Activated T-helper 1 cell treated with Interleukin-2 at 50 U/mL for 16 hours (primary cell): ENCODE measurements around the gene PLEKHJ1.
"Not testable (repeated sequence)": the region's sequence is repeated elsewhere in the genome, so short reads cannot be mapped to it uniquely, and the experiment has no call there.

ENCODE experiments used
- DNase-seq: peaks from one replicate; pipeline ENCODE4 v3.0.0-alpha.2; 2020; ENCODE audit warnings: low read depth

PLEKHJ1 gene

DNA sequence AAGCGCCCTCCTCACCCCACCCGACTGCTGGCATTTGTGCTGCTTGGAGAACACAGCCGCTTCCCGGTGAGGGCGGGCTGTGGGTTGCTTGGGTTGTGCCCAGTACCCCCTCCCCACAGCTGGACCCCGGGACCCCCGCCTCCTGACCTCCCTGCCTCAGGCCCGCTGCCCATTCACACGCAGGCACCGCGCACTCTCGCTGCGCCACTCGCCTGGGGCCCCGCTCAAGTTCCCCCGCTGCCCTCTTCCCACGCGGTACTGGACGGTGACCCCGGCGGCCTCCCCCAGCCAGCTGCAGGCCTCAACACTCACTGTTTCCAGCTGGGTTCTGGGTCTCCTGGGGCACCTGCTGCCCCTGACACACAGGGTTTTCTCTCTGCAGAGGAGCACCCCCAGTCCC lies 16.4 kb downstream of the PLEKHJ1 start:
- no peak for DNase-seq

DNA sequence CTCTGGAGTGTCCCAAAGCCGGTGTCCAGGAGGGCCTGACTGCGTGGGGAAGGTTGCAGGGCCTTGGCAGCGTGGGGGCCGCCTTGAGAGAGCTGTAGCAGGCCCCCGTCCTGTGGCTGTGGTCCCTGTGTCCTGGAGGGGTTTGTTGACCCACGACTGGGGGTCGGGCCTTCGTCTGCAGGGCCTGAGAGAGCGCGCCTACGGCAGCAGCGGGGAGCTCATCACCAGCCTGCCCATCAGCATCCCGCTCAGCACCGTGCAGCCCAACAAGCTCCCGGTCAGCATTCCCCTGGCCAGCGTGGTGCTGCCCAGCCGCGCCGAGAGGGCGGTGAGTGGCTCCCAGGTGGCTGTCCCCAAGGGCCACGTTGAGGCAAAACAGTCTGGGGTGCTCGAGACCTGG lies 18.5 kb downstream of the PLEKHJ1 start:
- DNase-seq, result no peak

DNA sequence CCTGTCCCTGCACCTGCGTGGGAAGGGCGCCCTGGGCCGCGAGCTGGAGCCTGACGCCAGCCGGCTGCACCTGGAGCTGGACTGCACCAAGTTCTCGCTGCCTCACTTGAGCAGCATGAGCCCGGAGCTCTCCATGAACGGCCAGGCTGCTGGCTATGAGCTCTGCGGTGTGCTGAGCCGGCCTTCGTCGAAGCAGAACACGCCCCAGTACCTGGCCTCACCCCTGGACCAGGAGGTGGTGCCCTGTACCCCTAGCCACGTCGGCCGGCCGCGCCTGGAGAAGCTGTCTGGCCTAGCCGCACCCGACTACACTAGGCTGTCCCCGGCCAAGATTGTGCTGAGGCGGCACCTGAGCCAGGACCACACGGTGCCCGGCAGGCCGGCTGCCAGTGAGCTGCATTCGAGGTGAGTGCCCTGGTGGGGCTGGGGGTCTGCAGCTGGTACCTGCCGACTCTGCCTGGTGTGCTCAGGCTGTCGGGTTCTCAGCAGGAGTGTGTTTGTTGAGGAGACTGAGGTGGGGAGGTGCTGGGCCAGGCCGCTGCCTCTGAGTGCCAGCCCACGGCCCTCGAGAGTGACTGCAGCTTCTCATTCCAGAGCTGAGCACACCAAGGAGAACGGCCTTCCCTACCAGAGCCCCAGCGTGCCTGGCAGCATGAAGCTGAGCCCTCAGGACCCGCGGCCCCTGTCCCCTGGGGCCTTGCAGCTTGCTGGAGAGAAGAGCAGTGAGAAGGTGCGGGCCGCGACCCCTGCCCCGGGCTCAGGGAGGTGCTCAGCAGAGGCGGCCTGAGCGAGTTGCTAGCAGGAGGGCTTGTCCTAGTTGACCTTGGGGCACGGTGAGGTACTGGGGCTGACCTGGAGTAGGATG lies 19.5 kb downstream of the PLEKHJ1 start:
- DNase-seq, result no peak

DNA sequence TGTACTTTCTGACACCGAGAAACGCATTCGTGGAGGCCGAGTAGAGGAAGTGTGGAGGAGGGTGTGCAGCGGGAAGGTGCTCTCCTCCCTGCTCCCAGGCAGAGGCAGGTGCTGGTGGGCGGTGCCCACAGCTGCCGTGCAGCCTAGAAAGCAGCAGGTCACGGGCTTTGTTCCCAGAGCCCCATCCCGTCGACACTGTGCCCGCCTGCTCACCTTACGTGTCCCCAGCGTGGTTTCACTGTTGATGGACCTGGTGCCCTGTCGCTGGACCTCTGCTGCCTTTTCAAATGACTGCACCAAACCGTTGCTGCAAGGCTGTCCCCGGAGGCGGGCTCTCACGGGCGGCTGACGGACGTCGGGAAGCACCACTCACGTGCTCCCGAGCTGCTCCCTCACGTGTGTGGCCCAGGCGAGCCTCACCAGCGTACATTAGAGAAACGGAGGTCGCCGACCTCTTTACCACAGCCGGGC lies 20.8 kb downstream of the PLEKHJ1 start:
- DNase-seq, result peak; percentile 20

DNA sequence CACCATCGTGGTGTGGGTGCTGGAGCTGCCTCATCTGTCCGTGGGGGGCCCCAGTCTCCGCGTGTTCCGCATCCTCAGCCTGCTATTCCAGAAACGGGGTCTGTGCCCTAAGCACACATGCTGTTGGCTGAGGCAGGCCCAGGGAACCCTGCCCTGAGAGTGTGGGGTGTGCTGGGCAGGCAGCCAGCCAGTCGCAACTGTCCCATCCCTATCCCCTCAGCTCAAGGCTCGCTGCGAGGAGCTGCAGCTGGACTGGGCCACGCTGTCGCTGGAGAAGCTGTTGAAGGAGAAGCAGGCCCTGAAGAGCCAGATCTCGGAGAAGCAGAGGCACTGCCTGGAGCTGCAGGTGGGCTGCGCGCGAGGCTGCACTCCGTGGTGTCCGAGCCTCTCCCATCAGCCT lies 21.9 kb downstream of the PLEKHJ1 start:
- no peak for DNase-seq

DNA sequence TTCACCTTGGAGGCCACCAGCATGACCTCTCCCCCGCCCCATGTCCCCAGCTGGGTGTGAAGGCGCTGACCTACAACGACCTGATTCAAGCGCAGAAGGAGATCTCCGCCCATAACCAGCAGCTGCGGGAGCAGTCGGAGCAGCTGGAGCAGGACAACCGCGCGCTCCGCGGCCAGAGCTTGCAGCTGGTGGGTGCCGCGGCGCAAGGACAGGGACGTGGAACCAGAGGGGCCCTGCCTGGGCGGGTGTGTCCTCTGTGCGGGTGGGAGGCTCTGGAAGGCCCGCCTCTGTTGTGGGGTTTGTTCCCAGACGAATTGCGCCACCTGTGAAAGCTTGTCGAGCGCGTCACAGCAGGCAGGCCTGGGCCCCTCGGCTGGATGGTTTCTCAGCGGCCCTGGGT lies 22.3 kb downstream of the PLEKHJ1 start:
- no peak for DNase-seq

DNA sequence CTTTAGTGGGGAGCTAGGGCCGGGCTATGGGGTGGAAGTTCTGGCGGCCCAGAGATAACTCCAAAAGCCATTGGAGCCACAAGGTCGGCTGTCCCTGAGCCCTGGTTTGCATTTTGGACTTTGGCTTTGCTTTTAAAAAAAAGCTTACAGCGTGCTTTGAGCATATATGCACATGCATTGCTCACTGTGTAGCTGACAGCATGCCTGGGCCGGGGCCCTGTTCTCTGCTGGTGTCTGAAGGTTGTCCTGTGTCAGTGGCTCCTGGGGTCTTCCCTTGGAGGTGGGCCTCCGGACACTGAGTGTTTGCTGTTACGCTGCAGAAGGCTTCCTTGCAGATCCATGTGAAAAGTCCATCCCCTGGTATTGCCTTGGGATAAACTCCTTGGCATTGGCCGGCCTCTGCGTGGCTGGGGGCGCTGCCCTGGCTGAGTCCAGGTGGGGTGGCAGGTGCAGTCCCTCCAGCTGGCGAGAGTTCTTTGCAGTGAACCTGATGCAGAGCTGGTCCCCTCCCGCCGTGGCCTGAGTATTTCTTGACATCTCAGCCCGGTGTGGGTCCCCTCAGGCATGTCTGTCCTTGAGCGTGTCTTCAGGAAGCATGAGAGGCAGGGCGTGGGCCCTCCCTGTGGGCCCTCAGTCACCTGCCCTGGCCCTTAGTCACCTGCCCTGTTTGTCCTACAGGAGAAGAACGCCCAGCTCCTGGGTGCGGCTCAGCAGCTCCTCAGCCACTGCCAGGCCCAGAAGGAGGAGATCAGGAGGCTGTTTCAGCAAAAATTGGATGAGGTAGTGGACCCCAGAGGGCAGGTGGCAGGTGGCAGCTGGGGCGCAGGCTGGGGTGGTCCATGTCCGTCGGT lies 23.0 kb downstream of the PLEKHJ1 start:
- DNase-seq, result no peak

DNA sequence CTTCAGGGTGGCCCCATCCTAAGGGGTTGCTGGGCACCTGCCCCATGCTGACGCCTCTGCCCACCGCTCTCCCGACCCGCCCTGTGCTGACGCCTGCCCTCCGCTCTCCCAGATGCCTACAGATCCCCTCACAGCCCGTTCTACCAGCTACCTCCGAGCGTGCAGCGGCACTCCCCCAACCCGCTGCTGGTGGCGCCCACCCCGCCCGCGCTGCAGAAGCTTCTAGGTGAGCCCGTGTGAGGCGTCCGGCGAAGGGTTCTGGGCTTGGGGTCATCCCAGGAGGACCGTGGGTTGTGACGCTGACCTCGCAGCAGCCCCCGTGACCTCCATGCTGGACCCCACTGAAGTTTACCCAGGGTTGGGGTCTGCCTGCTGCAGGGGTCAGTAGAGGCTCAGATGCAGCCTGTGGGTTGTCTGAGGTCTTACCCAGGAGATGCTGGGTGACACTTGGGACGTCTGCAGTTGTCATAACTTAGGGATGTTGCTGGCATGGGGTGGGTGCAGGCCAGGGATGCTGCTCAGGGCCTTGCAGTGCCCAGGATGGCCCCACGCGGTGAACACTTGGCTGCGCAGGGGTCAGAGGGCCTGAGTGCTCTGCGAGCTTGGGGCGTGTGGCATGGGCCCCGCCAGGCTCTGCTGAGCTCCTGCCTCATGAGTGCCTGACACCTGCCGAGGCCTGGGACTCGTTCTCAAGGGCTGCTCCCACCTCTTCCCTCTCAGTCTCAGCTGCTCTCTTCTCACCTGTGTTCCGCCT lies 25.0 kb downstream of the PLEKHJ1 start:
- DNase-seq, result no peak

DNA sequence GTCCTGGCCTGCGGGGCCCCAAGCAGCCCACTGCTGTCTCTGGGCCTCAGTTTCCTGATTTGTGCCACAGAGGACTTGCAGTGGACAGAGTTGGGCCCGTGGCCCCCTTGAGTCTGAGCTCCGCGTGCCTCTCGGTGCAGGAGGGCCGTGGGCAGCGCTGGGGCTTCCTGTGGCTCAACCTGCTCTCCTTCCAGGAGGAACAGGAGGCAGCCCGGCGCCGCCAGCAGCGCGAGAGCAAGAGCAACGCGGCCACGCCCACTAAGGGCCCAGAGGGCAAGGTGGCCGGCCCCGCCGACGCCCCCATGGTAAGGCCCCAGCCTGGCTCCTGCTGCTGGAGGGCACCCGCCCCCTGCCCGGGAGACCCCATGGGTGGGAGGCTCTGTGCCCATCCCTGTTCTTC lies 25.9 kb downstream of the PLEKHJ1 start:
- no peak for DNase-seq

DNA sequence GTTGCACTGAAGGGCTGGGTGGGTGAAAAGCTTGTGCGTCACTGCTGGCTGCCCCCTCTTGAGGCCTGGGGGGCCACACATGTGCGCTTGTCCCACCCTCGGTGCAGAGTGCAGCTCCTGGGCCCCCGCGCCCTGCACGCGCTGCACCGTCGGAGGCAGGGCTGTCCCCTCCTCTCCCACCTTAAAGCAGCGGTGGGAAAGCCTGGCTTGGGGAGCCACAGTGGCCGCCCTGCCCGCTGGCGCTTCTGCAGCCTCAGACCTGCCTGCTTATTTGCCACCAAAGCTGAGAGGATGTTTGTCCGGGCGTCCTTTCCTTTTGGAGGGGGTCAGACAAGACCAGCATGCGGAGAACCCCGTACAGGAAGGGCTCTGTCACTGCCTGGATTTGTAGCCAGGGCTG lies 26.7 kb downstream of the PLEKHJ1 start:
- no peak for DNase-seq

DNA sequence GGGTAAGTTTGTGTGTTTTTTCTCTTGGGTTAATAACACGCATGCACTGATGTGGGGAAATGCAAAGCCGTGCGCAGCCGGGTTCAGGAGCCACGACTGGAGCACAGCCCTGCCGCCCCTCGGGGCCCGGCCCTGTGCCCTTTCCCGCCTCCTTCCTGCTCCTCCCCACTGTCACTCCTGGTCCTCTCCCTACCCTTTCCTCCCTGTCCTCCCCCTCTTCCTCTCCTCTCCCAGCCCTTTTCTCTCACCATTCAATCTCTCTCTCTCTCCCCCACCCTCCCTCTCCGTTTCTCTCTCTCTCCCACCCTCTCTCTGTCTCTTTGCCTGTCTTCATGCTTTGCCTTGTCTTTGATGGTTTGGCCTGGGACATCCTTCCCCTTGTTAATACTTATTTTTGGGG lies 27.2 kb downstream of the PLEKHJ1 start:
- no peak for DNase-seq

DNA sequence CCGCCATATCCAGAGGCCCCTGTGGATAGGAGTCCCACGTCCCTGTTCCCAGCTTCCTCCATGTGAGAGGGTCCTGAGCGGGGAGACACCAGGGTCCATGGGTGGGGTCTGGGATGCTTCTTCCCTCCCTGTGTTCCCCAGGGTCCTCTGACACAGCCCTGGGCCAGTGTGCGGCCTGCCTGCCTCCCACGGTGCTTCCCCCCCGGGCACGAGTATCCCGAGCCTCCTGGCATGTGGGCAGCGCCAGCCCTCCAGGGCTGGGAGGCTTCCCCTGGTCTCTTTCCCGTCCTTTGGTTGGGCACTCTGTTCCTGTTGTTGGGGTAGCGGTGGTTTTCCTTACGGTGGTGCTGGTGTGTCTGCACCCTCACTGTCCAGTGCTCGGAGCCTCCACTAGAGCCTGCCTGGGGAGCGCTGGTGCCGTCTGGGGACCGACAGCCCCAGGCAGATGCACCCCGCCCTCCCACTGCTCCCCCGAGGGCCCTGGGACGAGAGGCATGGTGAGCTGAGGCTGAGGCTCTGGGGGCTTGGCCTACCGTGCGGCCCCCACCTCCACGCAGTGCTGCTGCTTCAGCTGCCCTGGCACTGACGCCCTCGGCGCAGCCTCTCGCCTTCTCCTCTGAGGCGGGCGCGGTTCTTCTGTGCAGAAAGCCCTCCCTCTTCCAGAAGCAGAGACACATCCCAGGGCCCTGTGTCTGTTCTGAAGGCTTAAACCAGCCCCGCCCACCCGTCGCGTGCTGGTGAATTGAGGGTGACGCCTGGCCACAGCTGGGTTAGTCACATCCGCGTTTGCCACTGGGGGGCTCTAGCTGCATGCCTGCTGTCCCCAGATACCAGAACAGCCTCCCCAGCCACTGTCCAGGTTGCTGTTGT lies 27.9 kb downstream of the PLEKHJ1 start:
- DNase-seq, result no peak

DNA sequence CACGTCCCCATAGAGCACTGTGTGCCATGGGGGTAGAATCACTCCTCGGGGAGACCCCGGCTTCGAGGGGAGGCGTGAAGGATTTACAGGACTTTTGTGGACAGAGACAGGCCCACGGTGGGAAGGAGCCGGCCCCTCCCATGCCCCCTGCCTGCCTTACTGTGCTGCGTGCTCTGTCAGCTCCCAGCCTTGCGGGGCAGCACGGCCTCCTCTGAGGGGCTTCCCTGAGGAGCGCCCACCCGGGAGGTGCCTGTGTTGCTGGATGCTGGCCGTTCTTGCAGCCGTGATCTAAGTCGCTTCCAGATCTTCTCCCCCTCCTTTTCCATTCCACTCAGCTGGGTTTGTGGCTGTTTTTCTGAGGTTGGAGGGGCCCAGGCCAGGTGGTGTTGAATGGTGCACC lies 29.1 kb downstream of the PLEKHJ1 start:
- no peak for DNase-seq

DNA sequence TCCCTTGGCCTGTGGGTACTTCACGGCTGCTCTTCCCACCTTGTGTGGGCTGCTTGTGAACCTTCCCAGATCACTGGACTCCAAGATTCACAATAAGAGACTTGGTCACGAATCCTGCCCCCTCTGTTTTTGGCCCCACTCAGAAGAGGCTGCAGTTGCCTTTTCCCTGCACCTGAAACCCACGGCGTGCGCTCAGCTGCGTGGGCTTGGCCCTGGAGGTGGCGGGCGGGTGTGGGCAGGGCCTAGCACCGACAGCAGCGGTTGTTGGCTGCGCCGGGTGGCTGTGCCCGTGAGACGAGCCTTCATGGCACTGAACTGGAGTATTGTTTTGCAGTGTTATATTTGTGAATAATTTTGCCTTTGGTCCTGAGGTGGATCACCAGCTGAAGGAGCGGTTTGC lies 33.8 kb downstream of the PLEKHJ1 start:
- no peak for DNase-seq

DNA sequence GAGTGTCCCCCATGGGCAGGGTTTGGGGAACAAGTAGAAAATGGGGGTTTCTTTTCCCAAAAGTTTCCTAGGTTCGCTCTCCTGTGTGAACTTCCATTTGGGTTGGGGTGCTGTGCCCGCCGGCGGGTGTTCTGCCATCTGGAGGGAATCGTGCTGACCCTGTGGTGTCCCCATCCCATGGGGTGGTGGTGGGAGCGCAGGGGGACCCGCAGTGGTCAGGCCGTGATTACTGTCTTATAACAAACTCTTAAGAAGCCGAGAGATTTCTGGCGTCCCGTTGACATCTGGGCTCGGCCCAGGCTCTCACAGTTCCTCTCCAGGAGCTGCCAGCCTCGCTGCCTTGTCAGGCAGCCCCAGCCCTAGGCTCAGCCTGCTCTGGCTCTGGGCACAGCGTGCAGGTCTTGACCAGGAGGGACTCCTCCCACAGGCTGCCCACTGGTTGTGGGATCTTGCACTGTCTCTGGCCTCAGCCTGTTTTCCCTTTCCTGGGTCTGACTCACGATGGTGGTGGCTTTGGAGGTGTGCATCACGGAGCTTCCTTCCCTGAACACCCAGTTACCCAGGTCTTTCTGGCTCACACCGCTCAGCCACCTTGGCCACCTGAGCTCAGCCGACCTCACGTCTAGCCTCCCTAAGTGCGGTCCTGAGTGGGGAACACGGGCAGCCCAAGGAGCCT lies 34.5 kb downstream of the PLEKHJ1 start:
- no peak for DNase-seq

DNA sequence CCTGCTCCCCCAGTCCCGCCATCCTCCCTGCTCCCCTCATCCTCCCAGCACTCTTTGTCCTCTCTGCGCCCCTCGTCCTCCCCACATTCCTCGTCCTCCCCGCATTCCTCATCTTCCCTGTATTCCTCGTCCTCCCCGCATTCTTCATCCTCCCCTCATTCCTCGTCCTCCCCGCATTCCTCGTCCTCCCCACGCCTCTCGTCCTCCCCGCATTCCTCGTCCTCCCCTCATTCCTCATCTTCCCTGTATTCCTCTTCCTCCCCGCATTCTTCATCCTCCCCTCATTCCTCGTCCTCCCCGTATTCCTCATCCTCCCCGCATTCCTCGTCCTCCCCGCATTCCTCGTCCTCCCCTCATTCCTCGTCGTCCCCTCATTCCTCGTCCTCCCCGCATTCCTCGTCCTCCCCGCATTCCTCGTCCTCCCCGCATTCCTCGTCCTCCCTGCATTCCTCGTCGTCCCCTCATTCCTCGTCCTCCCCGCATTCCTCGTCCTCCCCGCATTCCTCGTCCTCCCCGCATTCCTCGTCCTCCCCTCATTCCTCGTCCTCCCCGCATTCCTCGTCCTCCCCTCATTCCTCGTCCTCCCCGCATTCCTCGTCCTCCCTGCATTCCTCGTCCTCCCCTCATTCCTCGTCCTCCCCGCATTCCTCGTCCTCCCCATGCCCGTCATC lies 35.4 kb downstream of the PLEKHJ1 start:
- DNase-seq, result not testable (repeated sequence)

DNA sequence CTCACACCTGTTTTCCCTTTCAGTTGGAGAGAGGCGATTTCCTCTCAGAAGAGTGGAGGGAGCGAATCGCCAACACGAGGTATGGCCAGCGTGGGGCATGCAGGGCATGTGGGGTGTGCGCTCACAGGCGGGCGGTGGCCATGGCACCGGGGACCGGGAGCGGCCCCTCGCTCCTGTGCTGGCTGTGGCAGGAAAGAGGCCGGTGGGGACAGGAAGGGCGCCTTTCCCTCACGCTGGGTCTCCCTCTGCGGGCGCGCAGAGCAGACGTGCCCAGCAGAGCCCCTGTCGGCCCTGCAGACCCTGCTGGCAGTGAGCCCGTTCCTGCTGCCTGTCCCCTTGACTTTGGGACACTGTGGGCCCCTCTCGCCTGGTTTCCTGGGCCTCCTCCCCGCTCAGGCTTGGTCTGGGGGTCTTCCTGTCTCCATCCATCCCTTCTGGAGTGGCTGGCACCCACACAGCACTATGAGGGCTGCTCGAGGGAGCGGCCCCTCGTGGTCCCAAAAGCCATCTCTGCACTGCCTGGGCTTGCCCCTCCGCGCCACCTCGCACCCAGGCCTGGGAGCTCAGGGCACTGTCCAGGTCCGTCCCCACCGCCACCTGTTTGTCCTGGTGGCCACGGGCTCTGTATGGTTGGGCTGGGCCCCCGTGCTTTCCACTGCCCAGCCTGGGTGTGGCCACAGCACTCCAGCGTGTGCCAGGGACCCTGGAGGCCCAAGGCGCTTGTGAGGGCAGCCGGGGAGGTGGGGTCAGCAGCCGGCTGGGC lies 36.1 kb downstream of the PLEKHJ1 start:
- DNase-seq, result no peak

DNA sequence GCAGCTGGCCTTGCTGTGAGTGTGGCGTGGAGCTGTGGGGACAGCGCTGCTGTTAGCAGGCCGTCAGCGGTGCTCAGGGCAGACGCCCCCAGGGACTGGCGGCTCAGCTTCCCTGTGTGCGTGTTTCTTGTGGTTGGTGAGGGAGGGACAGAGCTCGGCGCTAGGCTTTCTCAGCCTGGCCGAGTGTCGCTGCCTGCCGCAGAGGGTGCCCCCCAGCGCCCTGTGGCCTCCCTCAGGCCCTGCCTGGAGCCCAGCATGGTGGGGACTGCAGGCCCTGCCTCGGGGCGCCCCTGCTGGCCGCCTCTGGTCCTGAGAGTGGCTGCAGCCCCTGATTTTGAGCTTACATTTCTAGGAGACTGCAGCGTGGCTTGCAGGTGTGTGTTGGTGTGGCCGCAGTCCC lies 36.9 kb downstream of the PLEKHJ1 start:
- no peak for DNase-seq

DNA sequence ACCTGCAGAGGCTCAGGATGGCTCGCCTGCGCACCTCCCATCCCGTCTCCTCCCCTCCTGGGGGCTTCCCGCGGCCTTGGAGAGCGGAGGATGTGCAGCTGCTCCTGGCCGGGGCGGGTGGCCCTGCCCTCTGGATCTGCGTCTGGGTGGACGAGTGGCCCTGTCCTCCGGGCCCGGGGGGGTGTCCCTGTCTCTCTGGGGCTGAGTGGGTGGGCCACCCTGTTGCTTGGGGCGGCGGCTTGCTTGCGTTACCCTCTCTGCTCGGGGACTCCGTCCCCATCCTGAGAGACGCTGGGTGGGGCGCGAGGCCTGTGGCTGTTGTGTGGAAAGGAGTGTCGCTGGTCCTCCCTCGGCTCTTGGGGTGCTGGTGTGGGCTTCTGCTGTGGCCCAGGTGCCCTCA lies 37.8 kb downstream of the PLEKHJ1 start:
- DNase-seq, result no peak

DNA sequence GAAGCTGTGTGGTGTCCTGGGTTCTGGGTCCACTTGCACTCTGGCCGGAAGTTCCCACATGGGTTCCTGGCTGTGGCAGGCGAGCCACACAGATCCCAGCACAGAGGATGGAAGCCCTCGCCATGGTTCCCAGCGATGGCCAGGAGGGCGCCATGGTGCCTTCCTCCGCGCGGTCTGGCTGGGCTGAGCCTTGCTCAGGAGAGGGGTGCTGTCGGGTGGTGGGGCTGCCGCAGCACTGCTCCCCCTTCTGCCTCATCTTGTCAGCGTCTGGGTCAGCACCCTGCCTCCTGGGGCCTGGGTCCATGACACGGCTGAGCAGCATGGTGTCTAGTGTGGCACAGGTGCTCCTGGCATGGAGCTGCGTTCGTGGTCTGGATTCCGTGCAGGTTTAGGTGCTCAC lies 38.9 kb downstream of the PLEKHJ1 start:
- no peak for DNase-seq
